Measurements from ENCODE around the gene RELCH. TPM values are rescaled to one million over a fixed set of nuclear protein-coding genes. Genes with fewer than 3 reads are reported as not detected.

The RELCH gene
- total and polyA plus RNA-seq, 10 of the 15 experiments (the other 5 are each of a cell fraction or from before 2014, with no cell fraction given) = 3.1 to 23.6 (median 14.5) TPM

GRCh38 chr18:62328586-62329525 lies 141.8 kb downstream of the RELCH start:
- Histone ChIP-seq H3K4me3 (no peak overlapping the region), H3K9ac (ENCODE audit: control insufficient read depth, insufficient read depth, low read length) (no peak overlapping the region), H3K4me1 (ENCODE audit: control insufficient read depth, insufficient read depth, low read length) (peaks cover 15% of the 10 kb centered on the region), H4K20me1 (ENCODE audit: control insufficient read depth, insufficient read depth) (no peaks in the 10 kb centered on the region), H3K27ac (ENCODE audit: control insufficient read depth, insufficient read depth) (no peak overlapping the region), H3K79me2 (ENCODE audit: control insufficient read depth, insufficient read depth, low read length) (no peaks in the 10 kb centered on the region), H2AFZ (ENCODE audit: control insufficient read depth, low read depth, low read length) (no peak overlapping the region), H3K36me3 (ENCODE audit: control insufficient read depth in 2 of 2, insufficient read depth in 2 of 2, low read length in 1 of 2) (no peaks in the 10 kb centered on the region), H3K27me3 (replicated peaks in 1 of 2; ENCODE audit: control insufficient read depth in 2 of 2, insufficient read depth in 2 of 2, low read length in 1 of 2) (peaks cover 0 to 13% of the 10 kb centered on the region in 2 experiments; a peak in 1 of 4 replicates), H3K9me3 (replicated peaks; ENCODE audit: control insufficient read depth, insufficient read depth, low read length) (no peaks in the 10 kb centered on the region), H3K4me2 (ENCODE audit: control insufficient read depth, insufficient read depth) (no peak overlapping the region)
- intact Hi-C loops (cut with micrococcal nuclease; ENCODE audit: unreplicated experiment) = loop anchor here (5.0 to 10.0 kb wide), 3 partner anchors 142 to 256 kb away; partner anchors contain the start of genes PIGN, RELCH and ZCCHC2
- RAD21 ChIA-PET (ENCODE audit: unreplicated experiment) = interaction anchor here (1.4 to 1.6 kb wide), 2 partner anchors 10 to 92 kb away, joined by 4 to 7 read pairs; no protein-coding TSS in a partner anchor
- in situ Hi-C loops (cut with MboI) = no loop called here
- FAIRE-seq = no peak
- WGBS (ENCODE audit: insufficient coverage, insufficient replicate concordance, low lambda C conversion rate, missing lambda C conversion rate) = 58% methylated on average over 6 of the region's 6 CpGs
- SMC1A ChIA-PET (ENCODE audit: uncharacterized antibody, unreplicated experiment) = interaction anchor here (0.6 to 2.2 kb wide), 8 partner anchors 8 to 249 kb away, joined by 3 to 9 read pairs (median 4); no protein-coding TSS in a partner anchor
- CTCF ChIA-PET = interaction anchor here (1.1 kb wide), 2 partner anchors 10 to 11 kb away, joined by 4 to 5 read pairs; no protein-coding TSS in a partner anchor
- no TSS peak for BruUV-seq (replicated peaks)
- ATAC-seq = no peak
- DNase-seq (ENCODE audit: low read depth, low spot score) = no peak
- POLR2A ChIA-PET = interaction anchor here (1.1 kb wide), 1 partner anchor 31 kb away, joined by 3 read pairs; no protein-coding TSS in a partner anchor
- no peak for TF ChIP-seq DPF2 (IDR thresholded peaks at IDR 0.05)

GRCh38 chr18:62329691-62330454 lies 142.8 kb downstream of the RELCH start:
- no peak for FAIRE-seq
- Histone ChIP-seq H3K27me3 (replicated peaks in 1 of 2; ENCODE audit: control insufficient read depth in 2 of 2, insufficient read depth in 2 of 2, low read length in 1 of 2) (peaks cover 0 to 8% of the 10 kb centered on the region in 2 experiments; a peak in 1 of 4 replicates), H3K9ac (ENCODE audit: control insufficient read depth, insufficient read depth, low read length) (no peak overlapping the region), H3K36me3 (ENCODE audit: control insufficient read depth in 2 of 2, insufficient read depth in 2 of 2, low read length in 1 of 2) (no peaks in the 10 kb centered on the region), H3K27ac (ENCODE audit: control insufficient read depth, insufficient read depth) (no peak overlapping the region), H3K4me1 (ENCODE audit: control insufficient read depth, insufficient read depth, low read length) (peaks cover 9% of the 10 kb centered on the region), H3K9me3 (replicated peaks; ENCODE audit: control insufficient read depth, insufficient read depth, low read length) (no peaks in the 10 kb centered on the region), H3K4me3 (no peak overlapping the region), H2AFZ (ENCODE audit: control insufficient read depth, low read depth, low read length) (no peak overlapping the region), H3K4me2 (ENCODE audit: control insufficient read depth, insufficient read depth) (no peak overlapping the region), H4K20me1 (ENCODE audit: control insufficient read depth, insufficient read depth) (no peaks in the 10 kb centered on the region), H3K79me2 (ENCODE audit: control insufficient read depth, insufficient read depth, low read length) (no peaks in the 10 kb centered on the region)
- TF ChIP-seq CHD4 (IDR thresholded peaks at IDR 0.05) (no peak), BHLHE40 (IDR thresholded peaks at IDR 0.05; ENCODE audit: borderline replicate concordance in 1 of 2, low read depth in 2 of 2, low read length in 1 of 2) (peak in 1 of 2 experiments; percentile 41; a peak in 2 of 4 replicates)
- SMC1A ChIA-PET (ENCODE audit: uncharacterized antibody, unreplicated experiment) = interaction anchor here (0.5 to 1.7 kb wide), 6 partner anchors 9 to 1173 kb away, joined by 3 to 6 read pairs (median 3); no protein-coding TSS in a partner anchor
- RAD21 ChIA-PET (ENCODE audit: unreplicated experiment) = interaction anchor here (1.4 kb wide), 1 partner anchor 91 kb away, joined by 7 read pairs; no protein-coding TSS in a partner anchor
- no peak for DNase-seq (ENCODE audit: low read depth, low spot score)
- CTCF ChIA-PET = interaction anchor here (0.8 to 2.3 kb wide), 3 partner anchors 12 to 89 kb away, joined by 3 to 10 read pairs (median 3); no protein-coding TSS in a partner anchor
- WGBS (ENCODE audit: insufficient coverage, insufficient replicate concordance, low lambda C conversion rate, missing lambda C conversion rate) = 64% methylated on average over 15 of the region's 15 CpGs
- BruUV-seq (replicated peaks) = no TSS peak
- POLR2A ChIA-PET = interaction anchor here (1.1 kb wide), 1 partner anchor 30 kb away, joined by 3 read pairs; no protein-coding TSS in a partner anchor
- in situ Hi-C loops (cut with MboI) = no loop called here
- intact Hi-C loops (cut with micrococcal nuclease; ENCODE audit: unreplicated experiment) = loop anchor here (5.0 to 10.0 kb wide), 3 partner anchors 143 to 255 kb away; partner anchors contain the start of genes PIGN, RELCH and ZCCHC2
- ATAC-seq = peak; percentile 26
